Esophagus mucosa (tissue), 1 donor: ENCODE measurements around the gene NCS1. TPM values are rescaled to one million over a fixed set of nuclear protein-coding genes. Genes with fewer than 3 reads are reported as not detected.
"Not testable (repeated sequence)": the region's sequence is repeated elsewhere in the genome, so short reads cannot be mapped to it uniquely, and the experiment has no call there.

Source experiments
- ATAC-seq: fragments of 200-7000 bp; cut with Tn5 transposase; one replicate; pipeline ENCODE4 v1.9.1; 2020
- total RNA-seq: library from RNA; stranded (reverse); gene quantifications from one replicate; pipeline ENCODE4 v1.2.4, GENCODE V29; 2023
- donor health status: DM: yes; HTN: yes; CAD: no.

NCS1 gene
- total RNA-seq, 1 donor from 2014 or later: 19.7 TPM

- peak; percentile 68 for ATAC-seq
These were observed 68.4 kb downstream of the NCS1 start for GRCh38 chr9:130240410-130241197.

DNA sequence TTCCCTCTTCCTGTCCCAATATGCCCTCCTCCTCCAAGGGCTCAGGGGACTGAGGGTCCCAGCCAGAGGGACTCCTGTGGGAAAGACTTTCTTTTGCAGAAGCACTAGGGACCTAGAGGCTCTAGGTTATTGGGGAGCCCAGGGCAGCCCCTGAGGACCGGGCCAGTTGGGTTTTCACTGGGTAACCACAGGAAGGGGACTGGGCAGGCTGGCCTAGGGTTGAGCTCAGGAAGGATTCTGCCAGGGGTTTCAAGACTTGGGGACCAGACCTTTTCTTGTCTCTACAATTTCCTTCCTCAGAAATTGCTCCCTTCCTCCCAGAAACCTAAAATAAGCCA is 69.0 kb downstream of the NCS1 start:
- no peak for ATAC-seq

- ATAC-seq: no peak
These were observed 70.2 kb downstream of the NCS1 start for GRCh38 chr9:130242270-130243014.

GRCh38 chr9:130243015-130243881 is 71.0 kb downstream of the NCS1 start:
- ATAC-seq: peak; percentile 58

GRCh38 chr9:130243882-130244170 is 71.6 kb downstream of the NCS1 start:
- ATAC-seq: no peak

- no peak for ATAC-seq
These were observed 72.5 kb downstream of the NCS1 start for GRCh38 chr9:130244548-130245165.

DNA sequence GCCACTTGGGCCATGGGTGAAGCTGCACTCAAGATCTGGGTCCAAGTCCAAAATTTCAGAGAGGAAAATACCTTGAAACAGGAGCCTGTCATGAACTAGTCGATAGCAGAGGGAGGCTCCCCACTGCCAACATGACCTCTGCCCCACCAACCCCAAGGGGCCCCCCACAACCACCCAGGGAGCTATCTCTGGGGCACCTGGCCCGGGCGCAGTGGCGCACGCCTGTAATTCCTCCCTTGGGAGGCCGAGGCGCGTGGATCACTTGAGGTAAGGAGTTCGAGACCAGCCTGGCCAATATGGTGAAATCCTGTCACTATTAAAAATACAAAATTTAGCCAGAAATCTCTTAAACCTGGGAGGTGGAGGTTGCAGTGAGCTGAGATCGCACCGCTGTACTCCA is 73.3 kb downstream of the NCS1 start:
- no peak for ATAC-seq

GRCh38 chr9:130246126-130246525 is 73.9 kb downstream of the NCS1 start:
- no peak for ATAC-seq

DNA sequence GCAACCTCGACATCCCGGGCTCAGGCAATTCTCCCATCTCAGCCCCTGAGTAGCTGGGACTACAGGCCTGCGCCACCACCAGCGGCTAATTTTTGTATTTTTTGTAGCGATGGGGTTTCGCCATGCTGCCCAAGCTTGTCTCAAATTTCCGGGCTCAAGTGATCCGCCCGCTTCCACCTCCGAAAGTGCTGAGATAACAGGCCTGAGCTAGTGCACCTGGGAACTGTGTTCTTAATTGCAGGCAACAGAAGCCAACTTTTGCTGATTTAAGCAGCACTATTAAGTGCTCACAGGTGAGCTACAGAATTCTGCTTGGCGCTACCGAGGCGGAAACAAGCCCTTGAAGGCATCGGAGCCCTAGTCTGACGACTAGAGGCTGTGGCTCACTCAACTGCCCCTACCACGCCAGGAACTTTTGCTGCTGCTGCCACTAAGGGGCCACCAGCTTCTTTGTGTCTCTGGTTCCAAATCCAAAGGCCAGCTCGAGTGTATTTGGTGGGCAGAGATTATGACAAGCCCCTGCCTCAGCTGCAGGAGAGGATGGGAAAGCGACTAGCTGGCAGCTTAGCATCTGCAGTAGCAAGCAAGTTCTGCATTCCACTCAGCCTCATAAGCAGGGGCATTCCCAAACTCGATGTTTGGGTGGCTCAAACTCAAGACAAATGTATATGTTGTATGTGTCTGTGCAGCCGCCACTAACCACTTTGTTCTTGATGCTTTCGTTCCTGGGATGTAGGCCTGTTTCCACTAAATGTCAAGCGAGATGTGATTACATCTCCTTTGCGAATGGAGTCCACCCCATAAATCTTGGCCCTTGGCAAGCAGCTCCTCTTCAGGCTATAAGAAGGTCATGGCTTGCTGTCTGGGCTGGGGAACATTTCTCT is 82.8 kb downstream of the NCS1 start:
- ATAC-seq: no peak

GRCh38 chr9:130255631-130256134 is 83.5 kb downstream of the NCS1 start:
- no peak for ATAC-seq

GRCh38 chr9:130256644-130257043 is 84.4 kb downstream of the NCS1 start:
- no peak for ATAC-seq

DNA sequence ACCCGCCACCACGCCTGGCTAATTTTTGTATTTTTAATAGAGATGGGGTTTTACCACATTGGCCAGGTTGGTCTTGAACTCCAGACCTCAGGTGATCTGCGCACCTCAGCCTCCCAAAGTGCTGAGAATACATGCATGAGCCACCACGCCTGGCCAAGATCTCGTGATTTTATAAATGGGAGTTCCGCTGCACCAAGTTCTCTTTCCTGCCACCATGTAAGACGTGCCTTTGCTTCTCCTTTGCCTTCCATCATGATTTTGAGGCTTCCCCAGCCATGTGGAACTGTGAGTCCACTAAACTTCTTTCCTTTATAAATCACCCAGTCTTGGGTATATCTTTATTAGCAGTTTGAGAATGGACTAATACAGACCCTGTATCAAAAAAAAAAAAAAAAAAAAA is 85.9 kb downstream of the NCS1 start:
- not testable (repeated sequence) for ATAC-seq

DNA sequence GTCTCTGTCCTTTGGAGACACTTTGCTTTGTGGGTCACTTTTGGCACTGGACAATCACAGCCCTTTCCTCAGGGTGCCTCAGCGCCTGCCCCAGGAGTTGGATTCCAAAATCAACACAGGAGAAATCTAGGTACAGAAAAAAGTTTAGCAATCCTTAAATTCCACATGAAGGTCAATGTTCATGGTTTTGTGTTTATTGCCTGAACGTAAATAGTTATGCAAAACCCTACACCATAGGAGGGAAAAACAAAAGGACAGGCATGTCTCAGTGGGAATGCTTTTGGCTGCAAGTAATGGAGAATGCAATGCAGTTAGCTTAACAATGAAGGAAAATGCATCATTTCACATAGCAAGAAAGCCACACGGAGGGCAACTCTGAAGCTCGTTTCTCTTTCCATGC is 86.8 kb downstream of the NCS1 start:
- ATAC-seq: no peak

- no peak for ATAC-seq
These were observed 88.9 kb downstream of the NCS1 start for GRCh38 chr9:130260816-130261765.

DNA sequence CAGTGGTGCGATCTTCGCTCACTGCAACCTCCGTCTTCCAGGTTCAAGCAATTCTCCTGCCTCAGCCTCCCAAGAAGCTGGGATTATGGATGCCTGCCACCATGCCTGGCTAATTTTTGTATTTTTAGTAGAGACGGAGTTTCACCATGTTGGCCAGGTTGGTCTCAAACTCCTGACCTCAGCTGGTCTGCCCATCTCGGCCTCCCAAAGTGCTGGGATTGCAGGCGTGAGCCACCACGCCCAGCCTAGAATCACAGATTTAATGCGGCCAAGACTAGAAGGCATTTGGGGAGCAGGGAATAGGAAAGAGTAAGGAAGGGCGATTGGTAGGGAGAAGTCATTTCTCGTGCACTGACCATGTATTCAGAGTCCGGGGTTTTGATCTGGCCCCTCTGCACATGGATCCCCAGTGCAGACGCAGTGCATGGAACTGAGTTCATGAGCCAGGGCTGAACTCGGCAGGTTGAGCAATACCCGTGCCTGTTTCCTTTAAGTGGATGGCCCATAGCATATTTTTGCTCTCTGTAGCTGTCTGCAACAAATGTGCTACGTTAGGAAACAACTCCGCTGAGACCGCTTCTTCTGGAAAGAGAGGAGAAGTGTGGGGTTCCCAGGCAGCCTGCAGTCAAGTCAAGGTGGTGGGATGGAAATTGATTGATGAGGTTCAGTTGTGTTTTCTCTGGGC is 90.0 kb downstream of the NCS1 start:
- ATAC-seq: no peak

DNA sequence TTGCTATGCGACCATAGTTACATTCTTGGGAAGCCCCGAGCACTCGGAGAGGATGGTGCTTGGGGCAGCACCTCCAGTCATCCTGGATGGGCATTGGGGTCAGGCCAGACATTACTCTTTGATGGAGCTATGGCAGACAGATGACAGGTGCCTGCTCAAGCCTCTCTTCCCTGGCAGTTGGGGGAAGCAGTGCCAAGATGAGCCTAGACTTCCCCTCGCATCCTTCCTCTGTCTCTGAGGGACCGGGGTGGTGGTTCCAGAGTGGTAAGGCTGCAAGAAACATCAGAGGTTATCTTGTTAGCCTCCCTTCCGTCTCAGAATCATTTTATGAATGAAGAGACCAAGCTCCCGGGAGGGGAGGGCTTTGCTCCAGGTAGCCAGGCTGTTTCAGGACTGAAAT is 90.6 kb downstream of the NCS1 start:
- ATAC-seq: no peak

DNA sequence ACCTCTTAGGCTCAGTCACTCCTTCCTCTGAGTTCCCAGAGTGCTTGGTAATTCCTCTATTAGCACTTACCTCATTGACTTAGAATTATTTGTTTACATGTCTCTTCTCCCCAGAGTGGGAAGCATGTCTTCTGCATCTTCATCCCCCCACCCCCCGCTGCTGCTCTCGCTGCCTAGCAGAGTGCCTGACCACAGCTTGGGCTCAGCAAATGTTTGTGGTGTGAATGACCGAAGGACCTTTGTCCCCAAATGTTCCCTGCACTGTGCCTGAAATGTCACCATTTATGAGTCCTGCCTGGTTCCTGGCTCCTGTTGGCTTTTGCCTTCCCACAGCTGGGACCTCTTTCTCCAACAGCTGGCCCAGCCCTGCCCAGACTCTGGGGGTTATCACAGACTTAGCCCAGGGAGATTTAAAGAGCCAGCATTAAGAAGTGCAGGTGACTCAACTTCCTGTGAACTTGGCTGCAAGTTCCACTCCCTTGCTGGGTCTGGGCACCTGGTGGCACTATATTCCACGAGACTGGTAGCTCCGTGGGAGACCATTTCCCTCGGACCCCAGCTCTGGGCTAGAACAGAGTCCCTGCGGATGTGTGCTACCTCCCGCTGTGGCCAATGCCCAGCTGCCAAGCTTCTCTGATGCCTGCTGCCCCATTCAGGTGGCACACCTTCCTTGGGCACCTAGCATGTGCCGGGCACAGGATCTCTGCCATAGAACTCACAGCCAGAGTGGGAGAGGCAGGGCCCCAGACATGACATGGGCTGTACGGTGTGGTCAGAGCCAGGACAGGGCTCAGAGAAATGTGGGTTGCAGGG is 91.6 kb downstream of the NCS1 start:
- ATAC-seq: peak; percentile 45

GRCh38 chr9:130264414-130265350 is 92.5 kb downstream of the NCS1 start:
- ATAC-seq: no peak
